Activated naive CD8-positive, alpha-beta T cell treated with anti-CD3 and anti-CD28 coated beads, Interleukin-2, amount 10 ng/mL, durations not matched to agents 7 days and 5 days (primary cell): ENCODE measurements around the gene KCNB1. TPM values are rescaled to one million over a fixed set of nuclear protein-coding genes. Genes with fewer than 3 reads are reported as not detected.

Source experiments
- ATAC-seq: fragments of 150-1000 bp; cut with Tn5 transposase; one replicate; pipeline ENCODE4 v1.10.0; 2021; ENCODE audit warnings: low read depth, moderate library complexity
- POLR2A ChIA-PET: fragments of 350-600 bp; sonication (Branson Sonifier 250); formaldehyde crosslinking; loops from one replicate; lab custom pipeline; 2021; ENCODE audit warnings: antibody characterized with exemption; lab: Charles Lee
- DNase-seq: peaks from one replicate; pipeline ENCODE4 v3.0.0; 2021
- H3K27ac Mint-ChIP-seq: one replicate; pipeline ENCODE4 v1.8.0; 2022; ENCODE audit warnings: mild to moderate bottlenecking, mixed read lengths
- H3K27me3 Mint-ChIP-seq: one replicate; pipeline ENCODE4 v1.8.0; 2022; ENCODE audit warnings: mild to moderate bottlenecking, moderate library complexity, mixed read lengths
- H3K36me3 Mint-ChIP-seq: one replicate; pipeline ENCODE4 v1.8.0; 2021; ENCODE audit warnings: mild to moderate bottlenecking, mixed read lengths
- H3K4me1 Mint-ChIP-seq: one replicate; pipeline ENCODE4 v1.8.0; 2021; ENCODE audit warnings: mixed read lengths
- H3K4me3 Mint-ChIP-seq: one replicate; pipeline ENCODE4 v1.8.0; 2022; ENCODE audit warnings: mild to moderate bottlenecking, moderate library complexity, mixed read lengths
- H3K9me3 Mint-ChIP-seq: one replicate; pipeline ENCODE4 v1.8.0; 2021; ENCODE audit warnings: mixed read lengths
- total RNA-seq, 2 experiments: library from RNA; stranded (reverse); gene quantifications; one replicate each; pipeline ENCODE4 v1.2.3, GENCODE V29; 2021

KCNB1 gene
- total RNA-seq, 2 experiments from 2014 or later, result 0.09 TPM; not detected in 1

- H3K36me3 Mint-ChIP-seq, result no peaks in the 10 kb centered on the region
- no peak overlapping the region for H3K4me3 Mint-ChIP-seq
- H3K4me1 Mint-ChIP-seq, result no peaks in the 10 kb centered on the region
- no peaks in the 10 kb centered on the region for H3K9me3 Mint-ChIP-seq
- no peak for ATAC-seq
- H3K27me3 Mint-ChIP-seq, result peaks cover 33% of the 10 kb centered on the region
- no peak for DNase-seq
- no peak overlapping the region for H3K27ac Mint-ChIP-seq
- POLR2A ChIA-PET, result no interaction called here
These were observed 29.5 kb upstream of the KCNB1 start for GRCh38 chr20:49511788-49512525.

- peaks cover 32% of the 10 kb centered on the region for H3K27me3 Mint-ChIP-seq
These were observed 28.2 kb upstream of the KCNB1 start for GRCh38 chr20:49510562-49511122.

GRCh38 chr20:49508435-49509199, 26.1 kb upstream of the KCNB1 start:
- peaks cover 36% of the 10 kb centered on the region for H3K27me3 Mint-ChIP-seq
- no peak overlapping the region for H3K27ac Mint-ChIP-seq

More at GRCh38 chr20:49510562-49511122, 28.2 kb upstream of the KCNB1 start:
- Mint-ChIP-seq H3K4me3 (no peak overlapping the region), H3K9me3 (no peaks in the 10 kb centered on the region), H3K4me1 (no peaks in the 10 kb centered on the region), H3K27ac (no peak overlapping the region), H3K36me3 (no peaks in the 10 kb centered on the region)
- no peak for DNase-seq
- POLR2A ChIA-PET, result no interaction called here
- no peak for ATAC-seq

DNA sequence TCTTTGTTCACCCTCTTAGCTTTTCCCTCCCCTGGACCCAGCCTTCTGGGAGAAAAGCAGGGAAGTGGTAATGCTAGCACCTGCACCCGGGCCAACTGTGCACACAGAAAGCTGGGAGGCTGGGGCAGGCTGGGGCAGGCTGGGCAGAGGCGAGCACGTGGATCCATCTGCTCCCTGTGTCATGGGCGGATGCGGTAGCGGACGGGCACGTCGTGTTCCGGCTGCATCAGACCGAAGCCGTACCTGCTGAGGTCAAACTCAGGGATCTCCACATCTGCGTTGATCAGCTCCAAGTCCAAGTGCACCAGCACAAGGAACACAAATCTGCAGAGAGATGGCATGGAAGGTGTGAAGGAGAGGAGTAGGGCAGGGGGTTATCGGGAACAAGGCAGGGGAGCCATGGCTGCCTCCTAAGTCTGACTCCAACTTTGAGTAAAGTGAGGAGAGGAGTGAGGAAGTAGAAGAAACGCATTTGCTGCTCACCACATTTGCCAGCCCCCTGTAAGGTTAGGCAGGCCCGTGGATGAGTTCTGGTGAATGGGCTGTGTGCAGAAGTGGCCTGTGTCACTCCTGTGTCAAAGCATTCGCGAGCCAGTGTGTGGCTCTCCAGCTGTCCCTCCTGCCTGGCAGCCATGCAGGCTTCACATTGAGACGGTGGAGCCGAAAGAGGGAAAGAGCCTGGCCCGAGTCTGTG, 25.4 kb upstream of the KCNB1 start:
- POLR2A ChIA-PET, result no interaction called here
- Mint-ChIP-seq H3K4me1 (no peaks in the 10 kb centered on the region), H3K27me3 (peaks cover 38% of the 10 kb centered on the region), H3K36me3 (no peaks in the 10 kb centered on the region), H3K4me3 (no peak overlapping the region), H3K27ac (no peak overlapping the region), H3K9me3 (no peaks in the 10 kb centered on the region)
- DNase-seq (no peak), ATAC-seq (no peak)

More at GRCh38 chr20:49508435-49509199, 26.1 kb upstream of the KCNB1 start:
- H3K4me3 Mint-ChIP-seq, result no peak overlapping the region
- no peaks in the 10 kb centered on the region for H3K9me3 Mint-ChIP-seq
- H3K4me1 Mint-ChIP-seq, result no peaks in the 10 kb centered on the region
- ATAC-seq (no peak), DNase-seq (no peak)
- no peaks in the 10 kb centered on the region for H3K36me3 Mint-ChIP-seq
- POLR2A ChIA-PET, result no interaction called here

DNA sequence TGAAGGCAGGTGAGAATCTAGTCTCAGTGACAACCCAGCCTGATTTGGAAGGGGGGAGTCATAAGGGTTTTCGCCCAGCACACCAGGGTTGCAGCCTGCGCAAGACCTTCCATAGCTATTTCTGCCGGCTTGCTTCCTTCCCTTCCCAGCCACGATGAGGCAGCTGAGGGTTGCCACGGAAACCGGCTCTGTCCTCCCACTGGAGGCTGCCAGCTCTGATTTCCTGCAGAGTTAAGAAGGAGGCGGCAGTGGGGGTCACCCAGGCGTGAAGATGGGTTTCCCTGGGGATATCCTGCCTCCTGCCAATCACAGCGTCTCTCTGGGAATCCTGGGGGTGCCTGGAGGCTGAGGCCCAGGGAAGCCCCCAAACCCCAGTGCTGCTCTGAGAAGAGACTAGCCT, 23.1 kb upstream of the KCNB1 start:
- no peak for ATAC-seq
- POLR2A ChIA-PET, result no interaction called here

DNA sequence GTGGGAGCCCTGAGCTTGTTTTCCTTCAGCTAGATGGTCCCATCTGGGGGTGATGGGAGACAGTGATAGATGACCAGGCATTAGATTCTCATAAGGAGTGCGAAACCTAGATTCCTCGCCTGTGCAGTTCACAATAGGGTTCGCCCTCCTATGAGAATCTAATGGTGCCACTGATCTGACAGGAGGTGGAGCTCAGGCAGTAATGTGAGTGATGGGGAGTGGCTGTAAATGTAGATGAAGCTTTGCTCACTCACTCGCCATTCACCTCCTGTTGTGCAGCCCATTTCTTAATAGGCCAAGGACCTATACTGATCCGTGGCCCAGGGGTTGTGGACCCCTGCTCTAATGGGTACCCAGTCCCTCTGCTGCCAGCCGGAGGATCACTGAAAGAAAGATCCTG, 20.7 kb upstream of the KCNB1 start:
- H3K36me3 Mint-ChIP-seq, result no peaks in the 10 kb centered on the region
- no peaks in the 10 kb centered on the region for H3K9me3 Mint-ChIP-seq
- ATAC-seq (no peak), DNase-seq (no peak)
- H3K27me3 Mint-ChIP-seq, result peaks cover 27% of the 10 kb centered on the region
- POLR2A ChIA-PET, result interaction anchor here (0.5 kb wide), 1 partner anchor 509 kb away, joined by 3 read pairs; no protein-coding TSS in a partner anchor
- H3K4me3 Mint-ChIP-seq, result no peak overlapping the region
- H3K27ac Mint-ChIP-seq, result no peak overlapping the region
- H3K4me1 Mint-ChIP-seq, result no peaks in the 10 kb centered on the region

More for the DNA sequence above, 23.1 kb upstream of the KCNB1 start:
- no peak overlapping the region for H3K27ac Mint-ChIP-seq
- H3K27me3 Mint-ChIP-seq, result peaks cover 40% of the 10 kb centered on the region
- H3K4me1 Mint-ChIP-seq, result no peaks in the 10 kb centered on the region
- DNase-seq, result no peak
- H3K4me3 Mint-ChIP-seq, result no peak overlapping the region
- no peaks in the 10 kb centered on the region for H3K36me3 Mint-ChIP-seq
- no peaks in the 10 kb centered on the region for H3K9me3 Mint-ChIP-seq

DNA sequence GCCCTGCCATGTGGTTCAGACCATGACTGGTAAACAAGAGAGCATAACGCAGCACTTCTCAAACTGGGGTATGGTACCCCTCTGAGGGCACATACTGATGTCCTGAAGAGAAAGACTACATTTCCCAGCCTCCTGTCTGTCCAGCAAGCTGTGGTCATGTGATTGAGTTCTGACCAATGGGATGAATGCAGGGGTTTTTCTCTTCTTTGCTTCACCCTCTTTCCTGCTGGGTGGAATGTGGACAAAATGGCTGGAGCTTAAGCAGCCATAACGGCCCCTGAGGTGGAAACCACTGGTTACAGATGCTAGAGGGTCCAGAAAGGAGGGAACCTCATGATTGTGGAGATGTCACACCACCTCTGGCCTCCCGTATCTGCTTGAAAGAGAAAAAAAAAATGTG, 19.4 kb upstream of the KCNB1 start:
- no peak for DNase-seq
- Mint-ChIP-seq H3K9me3 (no peaks in the 10 kb centered on the region), H3K4me3 (no peak overlapping the region), H3K36me3 (no peaks in the 10 kb centered on the region), H3K4me1 (no peaks in the 10 kb centered on the region), H3K27me3 (peaks cover 30% of the 10 kb centered on the region), H3K27ac (no peak overlapping the region)
- POLR2A ChIA-PET, result no interaction called here
- ATAC-seq, result no peak

DNA sequence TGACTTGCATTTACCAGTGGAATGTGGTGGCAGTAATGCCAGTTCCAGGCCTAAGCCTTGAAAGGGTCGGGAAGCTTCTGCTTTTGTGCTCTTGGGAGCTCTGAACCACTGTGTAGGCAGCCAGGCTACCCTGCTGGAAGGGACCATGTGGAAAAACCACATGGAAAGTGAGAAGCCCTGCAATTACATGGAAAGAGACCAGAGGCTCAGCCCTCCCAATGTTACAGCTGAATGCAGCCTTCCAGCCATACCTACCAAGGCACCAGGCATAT, 14.9 kb upstream of the KCNB1 start:
- no peak for DNase-seq
- H3K27me3 Mint-ChIP-seq, result peaks cover 34% of the 10 kb centered on the region
- POLR2A ChIA-PET, result no interaction called here
- no peaks in the 10 kb centered on the region for H3K9me3 Mint-ChIP-seq
- ATAC-seq, result no peak
- no peaks in the 10 kb centered on the region for H3K36me3 Mint-ChIP-seq
- H3K4me3 Mint-ChIP-seq, result no peak overlapping the region
- H3K4me1 Mint-ChIP-seq, result no peaks in the 10 kb centered on the region
- no peak overlapping the region for H3K27ac Mint-ChIP-seq

GRCh38 chr20:49496553-49497397, 14.3 kb upstream of the KCNB1 start:
- Mint-ChIP-seq H3K27me3 (peaks cover 39% of the 10 kb centered on the region), H3K4me1 (no peaks in the 10 kb centered on the region), H3K9me3 (no peaks in the 10 kb centered on the region), H3K36me3 (no peaks in the 10 kb centered on the region), H3K4me3 (no peak overlapping the region), H3K27ac (no peak overlapping the region)
- ATAC-seq (no peak), DNase-seq (no peak)
- POLR2A ChIA-PET, result no interaction called here

DNA sequence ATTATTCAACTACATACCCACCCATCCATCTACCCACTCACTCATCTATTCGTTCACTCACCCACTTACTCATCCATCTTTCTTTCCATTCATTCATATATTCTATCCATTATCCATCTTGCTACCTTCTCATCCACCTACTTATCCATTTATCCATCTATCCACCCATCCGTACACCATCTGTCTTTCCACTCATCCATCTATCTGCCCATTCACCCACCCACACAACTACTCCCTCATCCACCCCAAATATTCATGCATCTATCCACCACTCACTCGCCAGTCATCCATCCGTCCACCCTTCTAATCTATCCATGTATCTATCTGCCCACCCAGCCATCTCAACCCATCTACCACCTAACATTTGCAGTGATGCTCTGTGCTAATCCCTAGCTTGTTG, 13.6 kb upstream of the KCNB1 start:
- Mint-ChIP-seq H3K4me3 (no peak overlapping the region), H3K4me1 (no peaks in the 10 kb centered on the region), H3K27ac (no peak overlapping the region), H3K27me3 (peaks cover 36% of the 10 kb centered on the region), H3K36me3 (no peaks in the 10 kb centered on the region), H3K9me3 (no peaks in the 10 kb centered on the region)
- ATAC-seq (no peak), DNase-seq (no peak)
- POLR2A ChIA-PET, result no interaction called here

- DNase-seq (no peak), ATAC-seq (no peak)
- Mint-ChIP-seq H3K27me3 (peaks cover 48% of the 10 kb centered on the region), H3K36me3 (no peaks in the 10 kb centered on the region), H3K9me3 (peaks cover 6% of the 10 kb centered on the region), H3K4me1 (no peaks in the 10 kb centered on the region), H3K4me3 (no peak overlapping the region), H3K27ac (no peak overlapping the region)
- POLR2A ChIA-PET, result no interaction called here
These were observed 8.2 kb upstream of the KCNB1 start for GRCh38 chr20:49490689-49491088.

DNA sequence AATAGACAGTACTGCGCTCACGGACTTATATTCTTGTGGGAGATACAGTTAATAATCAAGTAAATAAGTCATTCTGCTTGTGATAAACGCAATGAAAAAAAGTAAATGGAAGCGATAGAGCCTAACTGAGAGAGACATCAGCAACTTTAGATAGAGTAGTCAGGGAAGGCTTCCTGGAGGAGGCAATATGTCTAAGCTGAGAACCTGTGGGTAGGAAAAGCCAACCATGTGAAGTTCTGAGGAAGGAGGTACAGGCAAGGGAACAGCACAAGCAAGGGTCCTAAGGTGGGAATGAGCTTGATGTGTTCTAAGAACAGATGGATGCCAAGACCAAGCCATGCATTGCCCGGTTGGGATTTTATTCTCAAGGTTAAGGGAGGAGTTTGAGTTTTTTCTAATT, 7.2 kb upstream of the KCNB1 start:
- H3K36me3 Mint-ChIP-seq, result no peaks in the 10 kb centered on the region
- no peak overlapping the region for H3K27ac Mint-ChIP-seq
- no peak overlapping the region for H3K4me3 Mint-ChIP-seq
- DNase-seq (no peak), ATAC-seq (no peak)
- peaks cover 2% of the 10 kb centered on the region for H3K4me1 Mint-ChIP-seq
- peaks cover 52% of the 10 kb centered on the region for H3K27me3 Mint-ChIP-seq
- peaks cover 6% of the 10 kb centered on the region for H3K9me3 Mint-ChIP-seq
- POLR2A ChIA-PET, result no interaction called here

- Mint-ChIP-seq H3K36me3 (no peaks in the 10 kb centered on the region), H3K9me3 (peaks cover 6% of the 10 kb centered on the region), H3K27ac (no peak overlapping the region), H3K4me3 (no peak overlapping the region), H3K27me3 (peaks cover 56% of the 10 kb centered on the region), H3K4me1 (peaks cover 6% of the 10 kb centered on the region)
- POLR2A ChIA-PET, result no interaction called here
- DNase-seq, result no peak
- no peak for ATAC-seq
These were observed 3.6 kb upstream of the KCNB1 start for GRCh38 chr20:49486064-49486463.
